HepG2 (cell line): ENCODE measurements around the gene MSANTD2. TPM values are rescaled to one million over a fixed set of nuclear protein-coding genes. Genes with fewer than 3 reads are reported as not detected.

Experiments
- DDIT3 ChIP-seq: sonication (generic); formaldehyde crosslinking; IDR thresholded peaks from 2 replicates; pipeline ENCODE4 v1.4.0; 2020; ENCODE audit warnings: mild to moderate bottlenecking, missing genetic modification reagents
- ETS1 ChIP-seq: sonication (generic); formaldehyde crosslinking; IDR thresholded peaks from 2 replicates; pipeline ENCODE4 v1.4.0; 2020; ENCODE audit warnings: missing genetic modification reagents
- FOXK1 ChIP-seq: sonication (generic); formaldehyde crosslinking; IDR thresholded peaks from 2 replicates; pipeline ENCODE4 v1.4.0; 2020; ENCODE audit warnings: low read depth, missing genetic modification reagents, borderline replicate concordance
- GZF1 ChIP-seq: sonication (generic); formaldehyde crosslinking; IDR thresholded peaks from 2 replicates; pipeline ENCODE4 v1.5.1; 2020; ENCODE audit warnings: mild to moderate bottlenecking, missing genetic modification reagents
- HNRNPH1 ChIP-seq: fragments of 200-400 bp; formaldehyde crosslinking; optimal IDR thresholded peaks from 2 replicates; pipeline ENCODE3; 2017; ENCODE audit warnings: mild to moderate bottlenecking, low read depth, low read length
- IRF2 ChIP-seq: IDR thresholded peaks from 2 replicates; pipeline ENCODE4 v1.6.1; 2018; ENCODE audit warnings: missing genetic modification reagents, missing compliant biosample characterization
- MYNN ChIP-seq: sonication (generic); formaldehyde crosslinking; IDR thresholded peaks from 2 replicates; pipeline ENCODE4 v1.4.0; 2020; ENCODE audit warnings: mild to moderate bottlenecking, low read depth, missing genetic modification reagents
- NFYC ChIP-seq: IDR thresholded peaks from 2 replicates; pipeline ENCODE4 v1.6.1; 2016; ENCODE audit warnings: missing genetic modification reagents, missing compliant biosample characterization
- PAF1 ChIP-seq: IDR thresholded peaks from 2 replicates; pipeline ENCODE4 v1.6.1; 2016; ENCODE audit warnings: missing genetic modification reagents, missing compliant biosample characterization
- PHF5A ChIP-seq: IDR thresholded peaks from one replicate; pipeline ENCODE4 v1.6.1; 2018; ENCODE audit warnings: low read depth, missing genetic modification reagents; ENCODE audit not compliant: unreplicated experiment
- TBL1XR1 ChIP-seq: fragments of 150-350 bp; IDR thresholded peaks from 2 replicates; pipeline ENCODE4 v1.6.1; 2014; ENCODE audit warnings: borderline replicate concordance, low read length; ENCODE audit not compliant: partially characterized antibody
- TGIF2 ChIP-seq: IDR thresholded peaks from 2 replicates; pipeline ENCODE4 v1.6.1; 2016; ENCODE audit warnings: control low read depth, missing compliant biosample characterization
- ZBTB49 ChIP-seq: sonication (generic); formaldehyde crosslinking; IDR thresholded peaks from 2 replicates; pipeline ENCODE4 v1.4.0; 2020; ENCODE audit warnings: missing genetic modification reagents, borderline replicate concordance
- ZHX2 ChIP-seq, 2 experiments: sonication (generic) in 1 of 2; formaldehyde crosslinking in 1 of 2; IDR thresholded peaks; 2 replicates each; pipeline versions ENCODE4 v1.6.1 to v1.9.0; 2014 to 2022; ENCODE audit warnings: antibody characterized with exemption in 1 of 2, borderline replicate concordance in 1 of 2, inconsistent platforms in 1 of 2, low read depth in 1 of 2, missing genetic modification reagents in 1 of 2
- ZMAT5 ChIP-seq: sonication (generic); formaldehyde crosslinking; IDR thresholded peaks from 2 replicates; pipeline ENCODE4 v1.5.0; 2020; ENCODE audit warnings: mild to moderate bottlenecking, low read depth, missing genetic modification reagents, borderline replicate concordance
- ZNF605 ChIP-seq: sonication (generic); formaldehyde crosslinking; IDR thresholded peaks from 2 replicates; pipeline ENCODE4 v1.8.0; 2022; ENCODE audit warnings: mild to moderate bottlenecking, missing genetic modification reagents
- ZNF7 ChIP-seq: IDR thresholded peaks from 2 replicates; pipeline ENCODE4 v1.6.1; 2016; ENCODE audit warnings: missing biosample characterization, missing genetic modification reagents
- ZNF878 ChIP-seq: sonication (generic); formaldehyde crosslinking; IDR thresholded peaks from 2 replicates; pipeline ENCODE4 v1.8.1; 2023; ENCODE audit warnings: mild to moderate bottlenecking, missing genetic modification reagents, moderate library complexity
- polyA plus RNA-seq, 8 experiments: library from polyadenylated mRNA; depleted of rRNA in 3 of 8; stranded (reverse) in 7 of 8; unstranded in 1 of 8; fragments of >200 nt; fragmentation: Illumina TruSeq in 4 of 8; extraction: Trizol in 4 of 8; gene quantifications; 2 replicates each; pipeline versions ENCODE4 v1.2.1 to v1.2.3, GENCODE V29; 2011 to 2016; ENCODE audit warnings: low read depth in 4 of 8, missing spikeins in 1 of 8, mixed read lengths in 1 of 8; ENCODE audit not compliant: insufficient read depth in 1 of 8
- total RNA-seq, 5 experiments: library from RNA; depleted of rRNA; stranded (reverse); fragments of >200 nt; fragmentation: Illumina TruSeq; extraction: Trizol; gene quantifications; 2 replicates each; pipeline ENCODE4 v1.2.3, GENCODE V29; 2016; ENCODE audit warnings: low read depth in 1 of 5

The MSANTD2 gene
- total and polyA plus RNA-seq, 2 of the 13 experiments (the other 11 are each of a cell fraction or from before 2014, with no cell fraction given): 8.7 to 10.1 TPM

- TF ChIP-seq PHF5A (CRISPR knock-in tag): no peak
- TF ChIP-seq ZBTB49 (CRISPR knock-in tag): peak; percentile 58; the same call in 1 of the 2 replicates
- no peak for TF ChIP-seq TGIF2 (CRISPR knock-in tag)
- TF ChIP-seq DDIT3 (CRISPR knock-in tag): no peak
- no peak for TF ChIP-seq ZNF878
- TF ChIP-seq ZHX2 (IDR thresholded peaks at IDR 0.05; ENCODE audit: low read depth): no peak
- peak; percentile 38; the same call in 1 of the 2 replicates for TF ChIP-seq ZHX2 (CRISPR knock-in tag; IDR thresholded peaks at IDR 0.05; ENCODE audit: borderline replicate concordance)
- peak; percentile 28; the same call in 1 of the 2 replicates for TF ChIP-seq NFYC
- no peak for TF ChIP-seq PAF1 (CRISPR knock-in tag)
- TF ChIP-seq GZF1 (CRISPR knock-in tag): 0 out of 2 replicates have a peak, but pooled peaks have one; percentile 55
- no peak for TF ChIP-seq IRF2 (CRISPR knock-in tag)
- peak; percentile 34; the same call in 1 of the 2 replicates for TF ChIP-seq ZNF7 (CRISPR knock-in tag)
- TF ChIP-seq FOXK1 (CRISPR knock-in tag): 0 out of 2 replicates have a peak, but pooled peaks have one; percentile 17
- no peak for TF ChIP-seq HNRNPH1
- 0 out of 2 replicates have a peak, but pooled peaks have one; percentile 55 for TF ChIP-seq MYNN (CRISPR knock-in tag)
- no peak for TF ChIP-seq TBL1XR1
- TF ChIP-seq ZMAT5 (CRISPR knock-in tag): no peak
- TF ChIP-seq ZNF605: peak; percentile 59
- TF ChIP-seq ETS1 (CRISPR knock-in tag): peak; percentile 88; the same call in 1 of the 2 replicates
These were observed 40.7 kb downstream of the MSANTD2 start (continued) for GRCh38 chr11:124759266-124760204.
